ENCODE data around the gene VN1R5. TPM values are rescaled to one million over a fixed set of nuclear protein-coding genes. Genes with fewer than 3 reads are reported as not detected.

VN1R5 gene
- polyA plus RNA-seq, 1 experiment = not detected

GRCh38 chr1:247222840-247223239 is 33.0 kb upstream of the VN1R5 start:
- TF ChIP-seq CTCF (IDR thresholded peaks at IDR 0.05; ENCODE audit: low read depth, low read length) = no peak
- no peak overlapping the region for H3K27ac ChIP-seq (ENCODE audit: low read depth, low read length)
- no peak for DNase-seq (ENCODE audit: low read depth, low spot score)
- POLR2A ChIA-PET = no interaction called here
- CTCF ChIA-PET = no interaction called here
- H3K4me3 ChIP-seq (ENCODE audit: low read depth, low read length) = no peak overlapping the region
- H3K27me3 ChIP-seq (ENCODE audit: control insufficient read depth, insufficient read depth, low read length) = no peaks in the 10 kb centered on the region
- H3K9me3 ChIP-seq (ENCODE audit: control insufficient read depth, insufficient read depth, low read length) = no peaks in the 10 kb centered on the region

- Histone ChIP-seq H3K27ac (ENCODE audit: low read depth, low read length) (no peak overlapping the region), H3K4me3 (ENCODE audit: low read depth, low read length) (no peak overlapping the region), H3K27me3 (ENCODE audit: control insufficient read depth, insufficient read depth, low read length) (no peaks in the 10 kb centered on the region), H3K9me3 (ENCODE audit: control insufficient read depth, insufficient read depth, low read length) (no peaks in the 10 kb centered on the region)
- no peak for DNase-seq (ENCODE audit: low read depth, low spot score)
- ChIA-PET CTCF (no interaction called here), POLR2A (no interaction called here)
- TF ChIP-seq CTCF (IDR thresholded peaks at IDR 0.05; ENCODE audit: low read depth, low read length) = no peak
Observed at GRCh38 chr1:247224822-247225221, 31.1 kb upstream of the VN1R5 start.

GRCh38 chr1:247228133-247228532 is 27.7 kb upstream of the VN1R5 start:
- DNase-seq (ENCODE audit: low read depth, low spot score) = no peak
- no peaks in the 10 kb centered on the region for H3K9me3 ChIP-seq (ENCODE audit: control insufficient read depth, insufficient read depth, low read length)
- peak overlapping the region; percentile 11 for H3K27ac ChIP-seq (ENCODE audit: low read depth, low read length)
- H3K4me3 ChIP-seq (ENCODE audit: low read depth, low read length) = no peak overlapping the region
- CTCF ChIA-PET = no interaction called here
- TF ChIP-seq CTCF (IDR thresholded peaks at IDR 0.05; ENCODE audit: low read depth, low read length) = no peak
- POLR2A ChIA-PET = no interaction called here
- H3K27me3 ChIP-seq (ENCODE audit: control insufficient read depth, insufficient read depth, low read length) = no peaks in the 10 kb centered on the region

GRCh38 chr1:247241691-247242090 is 14.2 kb upstream of the VN1R5 start:
- no peak overlapping the region for H3K4me3 ChIP-seq (ENCODE audit: low read depth, low read length)
- H3K27ac ChIP-seq (ENCODE audit: low read depth, low read length) = no peak overlapping the region
- CTCF ChIA-PET = no interaction called here
- TF ChIP-seq CTCF (IDR thresholded peaks at IDR 0.05; ENCODE audit: low read depth, low read length) = no peak
- H3K27me3 ChIP-seq (ENCODE audit: control insufficient read depth, insufficient read depth, low read length) = no peaks in the 10 kb centered on the region
- H3K9me3 ChIP-seq (ENCODE audit: control insufficient read depth, insufficient read depth, low read length) = peaks cover 3% of the 10 kb centered on the region; the same call in 1 of the 2 replicates
- POLR2A ChIA-PET = no interaction called here
- DNase-seq (ENCODE audit: low read depth, low spot score) = no peak

GRCh38 chr1:247243524-247244137 is 12.2 kb upstream of the VN1R5 start:
- CTCF ChIA-PET = no interaction called here
- no peak for TF ChIP-seq CTCF (IDR thresholded peaks at IDR 0.05; ENCODE audit: low read depth, low read length)
- peaks cover 3% of the 10 kb centered on the region; the same call in 1 of the 2 replicates for H3K9me3 ChIP-seq (ENCODE audit: control insufficient read depth, insufficient read depth, low read length)
- POLR2A ChIA-PET = no interaction called here
- DNase-seq (ENCODE audit: low read depth, low spot score) = no peak
- H3K4me3 ChIP-seq (ENCODE audit: low read depth, low read length) = no peak overlapping the region
- H3K27ac ChIP-seq (ENCODE audit: low read depth, low read length) = no peak overlapping the region
- H3K27me3 ChIP-seq (ENCODE audit: control insufficient read depth, insufficient read depth, low read length) = no peaks in the 10 kb centered on the region
